ENCODE measurements around the gene FSTL3. TPM values are rescaled to one million over a fixed set of nuclear protein-coding genes. Genes with fewer than 3 reads are reported as not detected.

Gene FSTL3
- total RNA-seq, 4 donors from 2014 or later, result 4.4 to 43.3 (median 17.7) TPM

DNA sequence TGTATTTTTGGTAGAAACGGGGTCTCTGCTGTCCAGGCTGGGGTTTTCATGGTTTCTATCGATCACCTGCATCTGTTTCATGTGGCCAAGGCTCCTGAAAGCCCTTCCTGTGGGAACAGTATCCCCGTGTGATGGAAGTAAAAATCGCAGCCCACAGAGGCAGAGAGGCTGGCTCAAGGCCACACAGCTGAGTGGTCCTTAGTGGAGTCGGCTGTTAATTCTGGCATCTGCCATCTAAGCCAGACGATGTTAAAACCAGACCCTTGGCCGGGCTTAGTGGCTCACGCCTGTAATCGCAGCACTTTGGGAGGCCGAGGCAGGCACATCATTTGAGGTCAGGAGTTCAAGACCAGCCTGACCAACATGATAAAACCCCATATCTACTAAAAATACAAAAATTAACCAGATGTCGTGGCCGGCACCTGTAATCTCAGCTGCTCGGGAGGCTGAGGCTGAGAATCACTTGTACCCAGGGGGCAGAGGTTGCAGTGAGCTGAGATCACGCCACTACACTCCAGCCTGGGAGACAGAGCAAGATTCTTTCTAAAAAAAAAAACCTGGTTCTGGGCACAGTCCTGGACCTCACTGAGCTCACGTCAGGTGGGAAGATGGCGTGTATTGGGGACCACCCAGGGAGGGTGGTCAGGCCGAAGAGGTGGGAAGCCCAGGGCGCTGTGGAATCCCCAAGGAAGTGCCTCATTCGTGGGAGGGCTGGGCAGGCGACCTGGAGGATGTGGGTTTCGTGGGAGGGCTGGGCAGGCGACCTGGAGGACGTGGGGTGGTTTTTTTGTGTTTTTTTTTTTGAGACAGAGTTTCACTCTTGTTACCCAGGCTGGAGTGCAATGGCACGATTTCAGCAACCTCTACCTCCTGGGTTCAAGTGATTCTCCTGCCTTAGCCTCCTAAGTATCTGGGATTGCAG is 56.2 kb downstream of the FSTL3 start:
- TF ChIP-seq, protein P1, sequence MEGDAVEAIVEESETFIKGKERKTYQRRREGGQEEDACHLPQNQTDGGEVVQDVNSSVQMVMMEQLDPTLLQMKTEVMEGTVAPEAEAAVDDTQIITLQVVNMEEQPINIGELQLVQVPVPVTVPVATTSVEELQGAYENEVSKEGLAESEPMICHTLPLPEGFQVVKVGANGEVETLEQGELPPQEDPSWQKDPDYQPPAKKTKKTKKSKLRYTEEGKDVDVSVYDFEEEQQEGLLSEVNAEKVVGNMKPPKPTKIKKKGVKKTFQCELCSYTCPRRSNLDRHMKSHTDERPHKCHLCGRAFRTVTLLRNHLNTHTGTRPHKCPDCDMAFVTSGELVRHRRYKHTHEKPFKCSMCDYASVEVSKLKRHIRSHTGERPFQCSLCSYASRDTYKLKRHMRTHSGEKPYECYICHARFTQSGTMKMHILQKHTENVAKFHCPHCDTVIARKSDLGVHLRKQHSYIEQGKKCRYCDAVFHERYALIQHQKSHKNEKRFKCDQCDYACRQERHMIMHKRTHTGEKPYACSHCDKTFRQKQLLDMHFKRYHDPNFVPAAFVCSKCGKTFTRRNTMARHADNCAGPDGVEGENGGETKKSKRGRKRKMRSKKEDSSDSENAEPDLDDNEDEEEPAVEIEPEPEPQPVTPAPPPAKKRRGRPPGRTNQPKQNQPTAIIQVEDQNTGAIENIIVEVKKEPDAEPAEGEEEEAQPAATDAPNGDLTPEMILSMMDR (IDR thresholded peaks at IDR 0.05), result no peak
- no peak for TF ChIP-seq POLR2A (IDR thresholded peaks at IDR 0.05)
- intact Hi-C loops (cut with DNase I), result loop anchor here (5.0 kb wide), 1 partner anchor 65 kb away; no protein-coding TSS in a partner anchor
- H3K27ac ChIP-seq, result no peak overlapping the region
- no peak for DNase-seq
- no peaks in the 10 kb centered on the region for H3K27me3 ChIP-seq
- H3K4me1 ChIP-seq, result peaks cover 4 to 22% (median 5%) of the 10 kb centered on the region in 3 donors
- H3K4me3 ChIP-seq, result no peak overlapping the region
- 67 to 78% methylated on average over 12 to 14 of the region's 24 CpGs for WGBS, 2 donors
- no peaks in the 10 kb centered on the region for H3K9me3 ChIP-seq
- H3K36me3 ChIP-seq, result peaks cover 0 to 9% (median 0%) of the 10 kb centered on the region in 3 donors

Other genes starting within 250 kb of the FSTL3 start
- gene SHC2, start 215.4 kb upstream of the FSTL3 start, total RNA-seq, result 10 to 100 TPM in 1 of 4 donors, 1 to 10 TPM in 3; 1.1 to 10.2 (median 4.7) TPM
- under 1 TPM in 2 of 4 donors, not detected in 2; 0.19 to 0.40 TPM for gene MADCAM1, start 179.9 kb upstream of the FSTL3 start, total RNA-seq
- 10 to 100 TPM; 29.3 to 46.7 (median 35.6) TPM for gene TPGS1, start 168.9 kb upstream of the FSTL3 start, total RNA-seq
- 10 to 100 TPM; 33.5 to 53.5 (median 34.5) TPM for gene CDC34, start 144.6 kb upstream of the FSTL3 start, total RNA-seq
- gene GZMM, start 132.3 kb upstream of the FSTL3 start, total RNA-seq, result under 1 TPM in 3 of 4 donors, not detected in 1; 0.48 to 0.95 (median 0.57) TPM
- 100 to 1,000 TPM; 182 to 408 (median 289) TPM for gene BSG, start 103.8 kb upstream of the FSTL3 start, total RNA-seq
- gene HCN2, start 86.5 kb upstream of the FSTL3 start, total RNA-seq, result under 1 TPM in 3 of 4 donors, not detected in 1; 0.15 to 0.57 (median 0.29) TPM
- gene POLRMT, start 42.9 kb upstream of the FSTL3 start, total RNA-seq, result 10 to 100 TPM; 23.5 to 32.3 (median 25.0) TPM
- 1 to 10 TPM in 1 of 4 donors, under 1 TPM in 1, not detected in 2; 0.38 to 1.6 TPM for gene FGF22, start 36.5 kb upstream of the FSTL3 start, total RNA-seq
- gene RNF126, start 13.2 kb upstream of the FSTL3 start, total RNA-seq, result 100 to 1,000 TPM in 2 of 4 donors, 10 to 100 TPM in 2; 82.1 to 118 (median 98.4) TPM
- not detected for gene PRSS57, start 19.1 kb downstream of the FSTL3 start, total RNA-seq
- 10 to 100 TPM in 1 of 4 donors, 1 to 10 TPM in 3; 2.6 to 19.3 (median 6.5) TPM for gene PALM, start 32.5 kb downstream of the FSTL3 start, total RNA-seq
- gene MISP, start 74.7 kb downstream of the FSTL3 start, total RNA-seq, result 1 to 10 TPM in 2 of 4 donors, under 1 TPM in 1, not detected in 1; 0.11 to 1.3 (median 1.0) TPM
- 100 to 1,000 TPM; 139 to 167 (median 156) TPM for gene PTBP1, start 121.1 kb downstream of the FSTL3 start, total RNA-seq
- gene PLPPR3, start 145.6 kb downstream of the FSTL3 start, total RNA-seq, result not detected
- not detected for gene AZU1, start 151.4 kb downstream of the FSTL3 start, total RNA-seq
- not detected for gene PRTN3, start 164.6 kb downstream of the FSTL3 start, total RNA-seq
- gene ELANE, start 175.9 kb downstream of the FSTL3 start, total RNA-seq, result under 1 TPM in 1 of 4 donors, not detected in 3; 0.95 TPM
- 100 to 1,000 TPM in 2 of 4 donors, 10 to 100 TPM in 2; 52.2 to 883 (median 129) TPM for gene CFD, start 183.3 kb downstream of the FSTL3 start, total RNA-seq
- 10 to 100 TPM; 23.7 to 64.9 (median 32.5) TPM for gene MED16, start 216.8 kb downstream of the FSTL3 start, total RNA-seq
- not detected for gene RNU6-9, start 217.1 kb downstream of the FSTL3 start, total RNA-seq
- 10 to 100 TPM; 42.9 to 83.7 (median 62.4) TPM for gene R3HDM4, start 236.8 kb downstream of the FSTL3 start, total RNA-seq
- under 1 TPM in 1 of 4 donors, not detected in 3; 0.45 TPM for gene KISS1R, start 240.9 kb downstream of the FSTL3 start, total RNA-seq
- gene ARID3A, start 249.6 kb downstream of the FSTL3 start, total RNA-seq, result 1 to 10 TPM; 3.0 to 6.6 (median 4.7) TPM